ENCODE measurements around the gene GTPBP6.

The GTPBP6 gene

DNA sequence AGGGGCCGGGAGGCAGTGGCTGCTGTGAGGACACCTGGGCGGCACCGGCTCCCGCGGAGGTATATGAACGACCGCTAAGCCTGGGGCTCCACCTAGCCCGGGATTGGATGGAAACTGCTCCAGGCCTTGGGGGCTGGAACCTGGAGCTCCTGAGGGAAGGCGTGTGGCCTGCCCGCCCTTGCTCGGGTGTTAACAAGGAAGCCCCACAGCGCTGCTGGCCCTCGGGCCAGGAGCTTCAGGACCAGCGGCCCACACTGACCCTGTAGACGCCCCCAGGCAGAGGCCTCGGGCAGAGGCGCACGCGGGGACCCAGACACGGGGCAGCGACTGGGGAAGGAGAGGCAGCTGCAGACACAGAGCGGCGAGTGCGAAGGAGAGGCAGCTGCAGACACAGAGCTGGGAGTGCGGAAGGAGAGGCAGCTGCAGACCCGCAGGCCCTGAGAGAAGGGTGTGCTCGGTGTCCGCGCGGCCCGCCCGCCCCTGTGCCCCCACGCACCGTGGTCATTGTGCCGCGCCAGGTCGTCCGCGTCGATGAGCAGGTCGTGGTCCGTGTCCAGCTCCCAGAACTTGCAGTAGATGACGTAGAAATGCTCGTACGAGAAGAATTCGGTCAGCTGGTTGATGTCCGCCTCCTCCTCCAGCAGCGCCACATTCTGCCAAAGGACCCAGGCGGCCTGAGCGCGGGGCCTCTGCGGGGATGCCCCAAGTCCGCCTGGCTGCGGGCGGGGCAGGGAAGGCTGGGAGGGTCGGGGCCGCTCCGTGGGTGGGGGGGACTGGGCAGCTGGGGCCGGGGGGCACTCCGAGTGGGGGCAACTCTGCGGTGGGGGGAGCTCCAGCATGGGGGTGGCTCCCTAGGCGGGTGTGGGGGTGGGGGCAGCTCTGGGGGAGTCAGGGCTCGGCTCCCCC, 26.7 kb upstream of the GTPBP6 start:
- peak; percentile 5 for DNase-seq
- Histone ChIP-seq H3K27ac (no peak overlapping the region), H3K9me3 (ENCODE audit: severe bottlenecking) (peaks cover 7% of the 10 kb centered on the region), H3K4me3 (ENCODE audit: low read depth, low read length) (no peak overlapping the region), H3K36me3 (peaks cover 10% of the 10 kb centered on the region), H3K27me3 (ENCODE audit: insufficient read depth, low read depth, severe bottlenecking) (no peaks in the 10 kb centered on the region)
- TF ChIP-seq, protein P1, sequence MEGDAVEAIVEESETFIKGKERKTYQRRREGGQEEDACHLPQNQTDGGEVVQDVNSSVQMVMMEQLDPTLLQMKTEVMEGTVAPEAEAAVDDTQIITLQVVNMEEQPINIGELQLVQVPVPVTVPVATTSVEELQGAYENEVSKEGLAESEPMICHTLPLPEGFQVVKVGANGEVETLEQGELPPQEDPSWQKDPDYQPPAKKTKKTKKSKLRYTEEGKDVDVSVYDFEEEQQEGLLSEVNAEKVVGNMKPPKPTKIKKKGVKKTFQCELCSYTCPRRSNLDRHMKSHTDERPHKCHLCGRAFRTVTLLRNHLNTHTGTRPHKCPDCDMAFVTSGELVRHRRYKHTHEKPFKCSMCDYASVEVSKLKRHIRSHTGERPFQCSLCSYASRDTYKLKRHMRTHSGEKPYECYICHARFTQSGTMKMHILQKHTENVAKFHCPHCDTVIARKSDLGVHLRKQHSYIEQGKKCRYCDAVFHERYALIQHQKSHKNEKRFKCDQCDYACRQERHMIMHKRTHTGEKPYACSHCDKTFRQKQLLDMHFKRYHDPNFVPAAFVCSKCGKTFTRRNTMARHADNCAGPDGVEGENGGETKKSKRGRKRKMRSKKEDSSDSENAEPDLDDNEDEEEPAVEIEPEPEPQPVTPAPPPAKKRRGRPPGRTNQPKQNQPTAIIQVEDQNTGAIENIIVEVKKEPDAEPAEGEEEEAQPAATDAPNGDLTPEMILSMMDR (IDR thresholded peaks at IDR 0.05; ENCODE audit: low read depth, low read length) = no peak

DNA sequence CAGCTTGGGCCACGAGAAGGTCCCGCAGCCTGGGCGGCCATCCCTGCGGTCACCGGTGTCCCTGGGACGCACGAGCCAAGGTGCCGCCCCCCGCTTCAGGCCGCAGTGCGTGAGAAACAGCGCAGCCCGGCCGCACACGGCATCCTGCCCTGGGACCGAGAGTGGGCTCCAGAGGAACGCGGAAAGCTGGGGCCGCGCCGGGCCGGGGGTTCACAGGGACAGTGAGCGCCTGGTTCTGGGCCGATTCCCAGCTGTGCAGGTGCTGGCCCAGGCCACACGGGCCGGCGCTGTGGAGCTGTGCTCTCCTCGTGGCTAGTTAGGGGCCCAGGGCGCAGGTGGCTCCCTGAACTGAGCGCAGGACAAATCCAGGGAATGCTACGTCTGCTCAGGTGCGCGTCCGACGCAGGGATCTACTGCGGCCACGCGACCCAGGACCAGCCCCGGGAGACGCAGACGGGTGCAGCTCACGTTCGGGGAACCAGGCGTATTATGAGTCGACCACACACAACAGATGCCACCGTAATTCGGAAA, 25.8 kb upstream of the GTPBP6 start:
- H3K4me3 ChIP-seq (ENCODE audit: low read depth, low read length) = no peak overlapping the region
- H3K9me3 ChIP-seq (ENCODE audit: severe bottlenecking) = peaks cover 7% of the 10 kb centered on the region
- peaks cover 10% of the 10 kb centered on the region for H3K36me3 ChIP-seq
- DNase-seq = peak; percentile 3
- TF ChIP-seq, protein P1 (IDR thresholded peaks at IDR 0.05; ENCODE audit: low read depth, low read length) = no peak
- no peaks in the 10 kb centered on the region for H3K27me3 ChIP-seq (ENCODE audit: insufficient read depth, low read depth, severe bottlenecking)
- no peak overlapping the region for H3K27ac ChIP-seq

DNA sequence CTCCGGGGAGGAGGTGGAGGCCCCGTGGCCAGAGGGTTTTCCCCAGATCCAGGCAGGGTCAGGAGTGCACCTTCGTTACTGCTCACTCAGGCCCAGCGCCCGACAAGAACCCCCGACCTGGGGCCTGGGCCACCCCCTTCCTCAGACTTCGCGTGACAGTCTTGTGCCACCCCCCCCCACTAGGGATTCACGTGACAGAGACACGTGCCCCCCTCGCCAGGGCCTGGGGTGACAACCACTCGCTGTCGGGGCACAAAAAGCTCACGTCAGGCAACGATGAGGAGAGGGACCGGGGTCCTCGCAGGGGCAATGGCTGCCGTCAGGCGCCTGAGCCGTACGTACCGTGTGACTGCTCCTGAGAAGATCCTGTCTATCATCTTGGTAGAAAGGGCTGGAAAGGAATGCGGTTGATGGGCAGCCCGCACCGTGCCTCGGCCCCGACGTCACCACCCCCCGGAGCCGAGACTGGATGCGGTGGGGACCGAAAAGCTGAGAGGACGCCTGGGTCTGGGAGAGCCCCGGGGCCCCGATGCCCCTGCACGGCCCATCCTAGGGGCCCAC, 23.0 kb upstream of the GTPBP6 start:
- Histone ChIP-seq H3K4me3 (ENCODE audit: low read depth, low read length) (no peak overlapping the region), H3K36me3 (peaks cover 28% of the 10 kb centered on the region), H3K9me3 (ENCODE audit: severe bottlenecking) (peaks cover 7% of the 10 kb centered on the region), H3K27ac (no peak overlapping the region), H3K27me3 (ENCODE audit: insufficient read depth, low read depth, severe bottlenecking) (no peaks in the 10 kb centered on the region)
- TF ChIP-seq, protein P1 (IDR thresholded peaks at IDR 0.05; ENCODE audit: low read depth, low read length) = no peak
- peak; percentile 6 for DNase-seq

DNA sequence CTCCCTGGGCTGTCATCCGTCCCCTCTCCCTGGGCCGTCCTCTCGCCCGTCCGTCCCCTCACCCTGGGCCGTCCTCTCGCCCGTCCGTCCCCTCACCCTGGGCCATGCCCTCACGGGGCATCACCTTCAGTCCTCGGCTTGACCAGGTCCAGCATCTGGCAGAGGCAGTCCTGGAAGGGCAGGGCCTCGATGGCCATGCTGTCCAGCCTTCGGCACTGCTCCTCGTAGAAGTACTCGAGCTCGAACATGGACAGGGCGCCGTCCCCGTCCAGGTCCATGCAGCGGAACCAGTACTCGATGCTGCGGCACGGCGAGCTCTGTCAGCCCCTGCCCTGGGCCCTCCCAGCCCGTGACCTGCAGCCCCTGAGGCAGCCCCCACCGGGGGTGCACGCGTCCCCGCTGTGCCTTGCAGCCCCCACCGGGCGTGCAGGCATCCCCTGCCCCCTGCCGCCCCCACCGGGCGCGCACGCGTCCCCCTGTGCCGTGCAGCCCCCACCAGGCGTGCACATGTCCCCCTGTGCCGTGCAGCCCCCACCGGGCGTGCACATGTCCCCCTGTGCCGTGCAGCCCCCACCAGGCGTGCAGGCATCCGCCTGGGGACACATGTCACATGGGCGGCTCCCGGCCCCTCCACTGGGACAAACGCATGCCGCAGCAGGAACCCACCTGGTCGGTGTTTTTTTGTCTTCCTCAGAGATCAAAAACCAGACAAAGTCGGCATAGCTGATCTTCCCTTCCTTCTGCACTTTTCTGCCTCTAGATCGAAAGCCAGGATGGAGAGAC, 22.2 kb upstream of the GTPBP6 start:
- TF ChIP-seq, protein P1 (IDR thresholded peaks at IDR 0.05; ENCODE audit: low read depth, low read length) = no peak
- Histone ChIP-seq H3K36me3 (peaks cover 28% of the 10 kb centered on the region), H3K27ac (no peak overlapping the region), H3K9me3 (ENCODE audit: severe bottlenecking) (peaks cover 7% of the 10 kb centered on the region), H3K4me3 (ENCODE audit: low read depth, low read length) (no peak overlapping the region), H3K27me3 (ENCODE audit: insufficient read depth, low read depth, severe bottlenecking) (no peaks in the 10 kb centered on the region)
- DNase-seq = peak; percentile 4

DNA sequence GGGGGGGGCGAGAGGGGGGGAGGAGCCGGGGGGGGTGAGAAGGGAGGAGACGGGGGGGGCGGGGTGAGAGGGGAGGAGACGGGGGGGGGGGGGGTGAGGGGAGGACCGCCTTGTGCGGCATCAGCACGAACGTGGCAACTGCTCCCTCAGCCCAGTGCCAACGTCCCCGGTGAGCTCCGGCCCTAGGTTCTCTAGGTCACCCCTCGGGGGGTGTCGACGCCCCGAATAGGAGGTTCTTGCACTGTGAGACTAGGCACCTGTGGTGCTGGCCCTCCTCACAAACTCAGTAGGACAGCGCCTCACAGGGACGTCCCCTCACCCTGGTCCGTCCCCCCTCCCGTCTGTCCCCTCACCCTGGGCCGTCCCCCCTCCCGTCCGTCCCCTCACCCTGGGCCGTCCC, 21.5 kb upstream of the GTPBP6 start:
- peaks cover 27% of the 10 kb centered on the region for H3K36me3 ChIP-seq
- peaks cover 7% of the 10 kb centered on the region for H3K9me3 ChIP-seq (ENCODE audit: severe bottlenecking)
- TF ChIP-seq, protein P1 (IDR thresholded peaks at IDR 0.05; ENCODE audit: low read depth, low read length) = no peak
- no peak overlapping the region for H3K4me3 ChIP-seq (ENCODE audit: low read depth, low read length)
- no peak overlapping the region for H3K27ac ChIP-seq
- H3K27me3 ChIP-seq (ENCODE audit: insufficient read depth, low read depth, severe bottlenecking) = no peaks in the 10 kb centered on the region
- peak; percentile 5 for DNase-seq

Data from WERI-Rb-1 (cell line).